Activated naive CD8-positive, alpha-beta T cell treated with anti-CD3 and anti-CD28 coated beads, Interleukin-2, amount 50 U/mL, for 16 hours (primary cell): ENCODE measurements around the gene ZFP36.
"Not testable (repeated sequence)": the region's sequence is repeated elsewhere in the genome, so short reads cannot be mapped to it uniquely, and the experiment has no call there.

Experiments
- DNase-seq: peaks from one replicate; pipeline ENCODE4 v3.0.0-alpha.2; 2020; ENCODE audit warnings: low read depth, low spot score

Gene ZFP36

DNA sequence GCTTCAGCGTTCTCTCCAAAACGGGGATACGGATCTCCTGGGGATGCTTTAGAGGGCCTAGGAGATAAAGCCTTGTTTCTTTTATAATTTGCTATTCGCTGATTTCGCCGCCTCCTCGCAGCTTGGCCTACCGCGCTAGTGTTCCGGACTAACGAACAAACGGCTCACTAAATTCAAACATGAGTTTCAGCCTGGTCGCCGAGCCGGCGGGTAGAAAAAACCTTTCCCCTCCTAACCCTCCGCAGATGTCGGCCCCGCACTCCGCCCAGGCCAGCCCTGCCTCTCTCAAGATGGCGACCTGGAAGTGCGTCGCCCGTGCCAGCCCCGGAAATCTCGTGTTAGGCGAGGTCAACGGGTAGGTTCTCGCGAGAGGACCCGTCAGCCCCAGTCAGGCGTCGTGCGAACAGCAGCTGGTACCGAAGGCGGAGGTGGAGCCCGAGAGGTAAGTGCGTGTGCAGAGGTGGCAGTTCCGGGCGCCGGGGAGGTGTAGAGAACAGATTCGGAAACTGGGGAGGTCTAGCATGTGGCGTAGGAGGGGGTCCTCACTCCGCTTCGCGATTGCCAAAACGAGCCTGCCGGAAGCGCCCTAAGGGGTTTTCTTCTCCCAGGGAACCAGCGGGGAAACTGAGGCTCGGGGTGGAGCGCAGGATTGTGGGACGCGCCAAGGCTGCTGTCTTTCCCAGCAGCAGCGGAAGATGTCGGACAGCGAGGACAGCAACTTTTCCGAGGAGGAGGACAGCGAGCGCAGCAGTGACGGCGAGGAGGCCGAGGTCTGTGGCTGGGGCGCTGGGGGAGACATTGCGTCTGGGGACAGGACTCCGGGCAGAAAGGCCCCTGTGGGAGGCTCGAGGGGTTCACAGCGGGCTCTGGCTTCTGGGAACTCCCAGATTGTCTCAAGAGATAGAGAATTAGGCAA is 38.8 kb downstream of the ZFP36 start, which contains the start of gene SUPT5H:
SUPT5H (plus strand) TSS at position 387 of the 916 bp plus-strand sequence; CDS start at position 696, 309 bp downstream.
- DNase-seq = peak; percentile 96

DNA sequence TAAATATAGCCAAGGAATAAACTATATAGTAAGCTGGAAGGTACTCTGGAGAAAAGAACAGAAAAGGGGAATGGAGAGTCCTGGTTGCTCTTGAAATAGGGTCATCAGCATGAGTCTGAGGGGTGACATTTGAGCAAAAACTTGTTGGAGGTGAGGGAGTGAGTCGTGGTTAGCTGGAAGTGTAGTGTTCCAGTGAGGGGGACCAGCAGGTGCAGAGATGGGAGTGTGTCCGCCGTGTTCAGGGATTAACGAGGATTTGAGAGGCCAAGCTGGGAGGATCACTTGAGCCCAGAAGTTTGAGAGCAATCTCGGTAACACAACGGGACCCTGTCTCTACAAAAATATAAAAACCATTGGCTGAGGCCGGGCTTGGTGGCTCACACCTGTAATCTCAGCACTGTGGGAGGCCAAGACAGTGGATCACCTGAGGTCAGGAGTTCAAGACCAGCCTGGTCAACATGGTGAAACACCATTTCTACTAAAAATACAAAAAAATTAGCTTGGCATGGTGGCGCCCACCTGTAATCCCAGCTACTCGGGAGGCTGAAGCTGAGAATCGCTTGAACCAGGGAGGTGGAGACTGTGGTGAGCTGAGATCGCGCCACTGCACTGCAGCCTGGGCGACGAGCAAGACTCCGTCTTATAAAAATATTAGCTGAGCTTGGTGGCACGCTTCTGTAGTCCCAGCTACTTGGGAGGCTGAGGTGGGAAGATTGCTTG is 39.9 kb downstream of the ZFP36 start:
- DNase-seq = no peak

- no peak for DNase-seq
These were observed 41.6 kb downstream of the ZFP36 start for GRCh38 chr19:39448271-39448670.

- no peak for DNase-seq
These were observed 42.6 kb downstream of the ZFP36 start for GRCh38 chr19:39449116-39449797.

DNA sequence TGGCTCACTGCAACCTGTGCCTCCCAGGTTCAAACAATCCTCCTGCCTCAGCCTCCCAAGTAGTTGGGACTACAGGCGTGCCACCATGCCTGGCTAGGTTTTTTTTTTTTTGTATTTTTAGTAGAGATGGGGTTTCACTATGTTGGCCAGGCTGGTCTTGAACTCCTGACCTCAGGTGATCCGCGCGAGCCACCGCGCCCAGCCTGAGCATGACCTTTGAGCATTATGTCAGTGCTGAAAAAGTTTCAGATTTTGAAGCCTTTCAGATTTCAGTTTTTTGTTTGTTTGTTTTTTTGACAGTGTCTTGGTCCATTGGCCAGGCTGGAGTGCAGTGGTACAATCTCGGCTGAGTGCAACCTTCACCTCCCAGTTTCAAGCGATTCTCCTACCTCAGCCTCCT is 44.6 kb downstream of the ZFP36 start:
- not testable (repeated sequence) for DNase-seq
